Right ventricle myocardium superior (tissue), 1 donor: Measurements from ENCODE around the gene KRT34. TPM values are rescaled to one million over a fixed set of nuclear protein-coding genes. Genes with fewer than 3 reads are reported as not detected.
A peak's percentile ranks its signal among the peaks of the same experiment; 100 is the strongest.

Experiments
- ATAC-seq: fragments of 200-7000 bp; cut with Tn5 transposase; one replicate; pipeline ENCODE4 v1.9.1; 2020; ENCODE audit warnings: mild to moderate bottlenecking; ENCODE audit not compliant: poor library complexity
- DNase-seq: peaks from one replicate; pipeline ENCODE4 v3.0.0-alpha.2; 2020
- intact Hi-C: fragments of 100-400 bp; cut with DNase I; formaldehyde crosslinking; loops from one replicate; pipeline ENCODE4 v1.11.2; 2022
- total RNA-seq: library from RNA; stranded (reverse); fragmentation: NEBNext Ultra II Directional; extraction: Animal tissue kit (Norgen Biotek cat#: 25700); gene quantifications from one replicate; pipeline ENCODE4 v1.2.1, GENCODE V29; 2021
- donor health status: DM: no; HTN: yes; CAD: no; lungs with severe emphysema.

KRT34 gene
- total RNA-seq, 1 donor from 2014 or later, result not detected

DNA sequence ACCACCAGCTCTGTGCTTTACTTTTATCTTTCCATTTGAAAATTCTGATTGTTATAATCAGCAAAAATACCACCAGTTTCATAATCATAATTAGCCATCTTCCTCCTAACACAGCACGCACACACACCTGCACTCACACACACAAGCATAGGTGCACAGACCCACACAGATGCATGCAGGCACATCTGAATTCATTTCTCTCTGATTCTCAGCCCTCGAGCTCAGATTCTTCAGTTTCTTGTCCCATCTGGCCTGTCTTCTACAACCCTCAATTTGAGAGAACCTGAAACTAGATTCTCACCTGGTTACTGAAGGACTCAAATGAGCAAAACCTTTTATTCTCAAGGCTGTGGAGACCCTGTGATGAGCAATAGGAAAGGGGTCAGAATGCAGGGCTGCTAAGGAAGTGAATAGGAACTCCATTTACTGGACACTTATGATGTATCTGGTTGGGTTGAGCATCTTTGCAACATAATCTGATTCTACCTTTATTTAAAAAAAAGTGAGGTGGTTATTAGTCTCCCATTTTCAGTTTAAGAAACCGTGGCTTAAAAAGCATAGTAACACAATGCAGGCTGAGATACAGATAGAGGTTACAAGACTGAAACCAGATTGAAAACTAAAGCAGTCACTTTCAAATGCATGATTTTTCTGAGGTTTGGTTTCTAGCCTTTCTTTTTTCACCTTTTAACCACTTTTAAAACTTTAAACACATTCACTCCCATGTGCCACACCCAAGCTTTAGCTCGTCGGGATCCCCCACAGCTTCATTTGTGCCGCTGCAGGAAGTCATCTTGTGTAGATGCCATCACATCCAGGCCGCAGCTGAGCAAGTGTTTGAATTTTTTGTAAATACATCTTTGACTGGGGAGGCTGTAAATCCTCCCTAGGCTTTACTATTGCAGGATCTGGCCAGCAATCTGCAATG lies 40.9 kb downstream of the KRT34 start:
- ATAC-seq, result no peak
- intact Hi-C loops, result no loop called here
- no peak for DNase-seq

DNA sequence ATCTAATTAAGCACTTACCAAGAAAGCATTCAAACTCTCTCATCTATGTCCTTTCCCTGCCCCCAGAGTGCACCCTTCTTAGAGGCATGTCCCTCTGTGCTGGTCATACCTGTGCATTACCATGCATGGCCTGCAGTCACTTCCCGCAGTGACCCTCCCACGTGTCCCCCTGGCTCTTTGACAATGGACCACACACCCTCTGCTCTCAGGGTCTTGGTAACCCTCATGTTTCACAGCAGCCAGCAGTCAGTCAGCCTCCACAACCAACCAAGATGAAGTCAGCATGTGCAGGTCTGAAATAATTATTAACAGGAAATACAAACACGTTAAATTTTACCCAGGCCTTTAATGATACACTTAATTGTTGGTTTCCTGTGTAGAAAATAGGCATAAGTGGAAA lies 41.6 kb downstream of the KRT34 start:
- ATAC-seq, result no peak
- DNase-seq, result no peak
- intact Hi-C loops, result no loop called here

DNA sequence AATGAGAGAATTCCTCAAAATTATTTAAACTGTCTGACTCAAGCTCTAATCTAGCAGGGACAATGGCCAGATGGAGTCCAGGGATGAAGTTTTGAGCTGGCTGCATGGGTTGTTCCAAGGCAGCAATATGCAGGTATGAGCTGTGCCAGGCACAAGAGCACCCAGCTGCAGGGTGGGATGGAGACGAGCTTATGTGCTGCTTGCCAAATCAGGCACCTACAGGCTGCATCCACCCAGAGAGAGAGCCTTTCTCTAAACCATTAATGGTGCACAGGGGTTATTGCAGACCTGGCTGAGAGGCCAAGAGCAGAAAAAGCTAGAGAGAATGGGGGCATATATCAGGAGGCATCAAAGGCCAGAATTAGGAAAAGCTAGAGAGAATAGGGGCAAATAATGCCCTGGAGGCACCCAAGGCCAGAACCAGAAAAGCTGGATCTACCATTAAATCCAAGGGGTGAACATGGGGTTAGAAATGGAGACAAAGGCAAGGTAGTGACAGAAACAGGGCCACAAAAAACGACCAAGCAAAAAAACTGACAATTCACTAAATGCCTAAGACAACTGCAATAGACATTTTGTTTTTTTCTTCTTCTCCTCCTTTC lies 42.4 kb downstream of the KRT34 start:
- intact Hi-C loops, result no loop called here
- DNase-seq (no peak), ATAC-seq (no peak)

DNA sequence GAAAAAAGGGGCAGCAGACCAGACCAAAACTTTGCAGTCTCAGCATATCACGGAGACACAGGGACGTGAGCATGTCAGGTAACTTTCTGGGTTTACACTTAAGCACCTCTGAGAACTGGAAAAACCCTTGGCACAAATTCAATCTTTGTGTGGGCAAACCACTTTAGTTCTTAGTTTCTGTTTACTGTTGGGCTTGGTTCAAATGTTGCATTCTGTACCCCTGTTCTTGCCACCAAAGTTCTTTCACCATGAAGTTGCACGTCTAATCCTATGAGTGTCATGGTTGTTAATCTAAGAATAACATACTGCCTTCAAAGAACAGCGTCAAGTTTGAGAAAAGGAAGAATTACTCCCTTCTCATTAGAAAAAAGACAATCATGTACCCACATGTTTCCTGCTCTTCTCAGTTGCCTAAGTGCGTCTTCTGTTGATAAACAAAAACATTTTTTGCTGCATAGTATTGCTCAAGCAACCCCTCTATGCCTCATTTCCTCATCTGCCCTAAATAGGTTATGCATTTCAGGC lies 43.1 kb downstream of the KRT34 start:
- DNase-seq, result no peak
- intact Hi-C loops, result no loop called here
- no peak for ATAC-seq

DNA sequence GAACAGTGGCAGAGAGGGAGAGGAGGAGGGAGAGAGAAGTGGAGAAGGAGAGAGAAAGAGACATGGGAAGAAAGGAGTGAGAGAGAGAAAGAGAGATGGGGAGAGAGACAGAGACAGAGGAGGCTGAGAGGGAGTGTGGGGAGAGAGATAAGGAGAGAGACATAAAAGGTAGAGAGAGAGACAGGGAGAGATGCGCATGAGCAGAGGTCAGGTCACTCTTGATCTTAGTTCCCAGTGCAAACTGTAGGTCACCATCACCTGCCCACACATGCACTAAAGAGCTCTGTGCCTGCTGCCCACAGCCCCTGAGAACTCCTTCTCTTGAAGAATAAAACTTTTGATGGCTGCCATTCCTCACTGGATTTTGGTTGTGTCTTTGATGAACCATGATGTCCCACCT lies 46.4 kb downstream of the KRT34 start:
- intact Hi-C loops, result no loop called here
- ATAC-seq, result no peak

DNA sequence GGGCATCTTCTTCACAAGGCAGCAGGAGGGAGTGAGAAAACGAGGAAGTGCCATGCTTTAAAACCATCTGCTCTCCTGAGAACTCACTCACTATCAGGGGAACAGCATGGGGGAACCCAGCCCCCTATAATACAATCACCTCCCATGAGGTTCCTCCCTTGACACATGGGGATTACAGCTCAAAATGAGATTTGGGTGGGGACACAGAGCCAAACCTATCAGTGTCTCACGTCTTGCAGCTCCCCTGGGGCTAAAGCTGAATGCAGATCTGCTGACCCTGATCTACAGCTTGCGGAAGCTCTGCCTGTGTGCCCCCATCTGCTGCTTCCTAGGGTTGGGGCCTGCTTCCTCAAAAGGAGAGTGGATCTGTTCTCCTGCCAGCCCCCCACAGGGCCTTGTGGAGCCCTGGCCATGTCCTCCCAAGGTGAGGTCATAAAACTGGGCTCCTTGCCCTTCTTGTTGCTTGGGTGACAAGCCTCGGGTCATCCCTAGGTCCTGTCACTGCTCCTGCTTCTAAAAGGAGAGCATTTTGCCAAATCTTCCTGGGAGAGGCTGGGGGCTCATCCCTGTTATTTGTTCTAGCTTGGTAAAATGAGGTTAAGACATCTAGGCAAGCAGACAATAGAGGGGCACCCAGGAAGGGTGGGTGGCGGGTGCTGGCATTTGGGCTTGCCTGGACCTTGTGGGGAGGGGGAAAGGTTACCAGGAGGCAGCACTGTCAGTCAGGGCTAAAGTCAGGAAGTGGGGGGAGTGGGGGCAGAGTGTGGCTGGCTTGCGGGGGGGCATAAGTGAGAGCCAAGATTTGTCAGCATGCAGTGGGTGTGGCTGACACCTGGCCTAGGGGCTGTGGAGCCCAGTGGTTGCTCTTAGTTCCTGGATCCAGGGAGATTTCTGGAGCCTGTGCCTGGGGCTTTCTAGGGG lies 47.5 kb downstream of the KRT34 start:
- intact Hi-C loops, result no loop called here
- DNase-seq, result no peak
- no peak for ATAC-seq

More for the DNA sequence above, 46.4 kb downstream of the KRT34 start:
- no peak for DNase-seq

DNA sequence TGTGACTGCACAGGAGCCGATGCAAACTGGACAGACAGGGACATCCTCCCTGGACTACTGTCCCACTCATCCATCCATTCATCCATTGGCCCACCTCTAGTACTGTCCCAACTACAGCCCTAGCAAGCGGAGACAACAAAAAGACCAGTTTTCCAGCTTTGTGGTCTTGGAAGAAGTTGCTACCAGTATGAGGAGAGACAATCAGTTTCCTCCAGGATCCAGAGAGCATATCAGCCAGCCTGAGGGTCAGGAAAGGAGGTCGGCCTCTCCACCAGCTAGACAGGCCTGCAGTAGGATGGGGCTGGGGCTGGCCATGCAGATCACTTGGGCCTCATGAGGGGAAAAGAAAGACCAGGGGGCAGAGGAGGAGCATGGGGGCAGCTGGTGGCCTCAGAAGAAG lies 48.3 kb downstream of the KRT34 start:
- DNase-seq, result no peak
- ATAC-seq, result no peak
- intact Hi-C loops, result no loop called here

DNA sequence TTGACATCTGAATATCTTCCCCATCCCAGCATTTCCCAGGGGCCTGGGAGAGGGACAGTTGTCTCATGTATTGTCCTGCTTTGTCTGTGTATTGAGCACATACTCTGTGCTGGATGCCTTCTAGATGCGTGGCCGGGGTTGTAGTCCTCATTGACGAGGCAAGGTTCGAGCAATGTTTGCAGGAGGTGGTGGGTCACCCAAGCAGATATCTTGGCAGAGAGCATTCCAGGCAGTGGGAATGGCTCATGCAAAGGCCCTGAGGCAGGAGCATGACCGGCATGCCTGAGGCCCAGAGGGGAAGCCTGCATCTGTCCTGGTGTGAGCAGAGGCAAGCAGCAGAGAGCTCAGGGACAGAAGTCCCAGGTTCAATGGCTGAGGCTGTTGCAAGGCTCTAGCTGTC lies 49.0 kb downstream of the KRT34 start:
- intact Hi-C loops, result no loop called here
- DNase-seq (no peak), ATAC-seq (no peak)

DNA sequence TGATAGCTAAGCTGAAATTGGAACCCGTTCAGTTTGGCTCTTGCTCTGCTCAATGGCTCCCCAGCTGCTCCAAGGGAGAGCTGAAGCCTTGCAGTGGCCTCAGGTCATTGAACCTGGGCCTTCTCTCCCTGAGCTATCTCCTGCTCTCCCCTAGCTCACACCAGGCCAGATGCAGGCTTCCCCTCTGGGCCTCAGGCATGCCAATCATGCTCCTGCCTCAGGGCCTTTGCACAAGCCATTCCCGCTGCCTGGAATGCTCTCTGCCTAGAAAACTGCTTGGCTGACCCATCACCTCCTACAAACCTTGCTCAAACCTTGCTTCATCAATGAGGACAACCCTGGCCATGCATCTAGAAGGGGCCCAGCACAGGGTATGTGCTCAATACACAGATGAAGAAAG lies 49.9 kb downstream of the KRT34 start:
- ATAC-seq, result no peak
- no peak for DNase-seq
- intact Hi-C loops, result no loop called here

DNA sequence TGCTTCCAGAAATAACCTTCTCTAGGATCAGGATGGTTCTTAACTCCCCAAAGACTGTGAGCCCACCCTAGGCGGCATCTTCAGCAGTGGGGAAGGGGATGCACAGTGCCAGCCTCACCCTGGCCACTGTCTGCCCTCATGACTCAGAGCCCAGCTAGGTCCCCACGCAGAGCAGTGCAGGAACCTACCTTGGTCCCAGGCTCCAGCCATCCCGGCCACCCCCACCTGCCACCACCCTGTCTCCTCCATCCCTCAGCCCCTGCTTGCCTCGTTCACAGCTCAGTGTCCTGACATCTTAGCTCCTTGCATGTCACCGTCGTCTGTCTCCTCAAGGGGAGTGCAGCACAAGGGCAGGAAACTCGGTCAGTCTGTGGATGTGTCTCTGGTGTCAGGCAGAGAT lies 50.5 kb downstream of the KRT34 start:
- ATAC-seq, result no peak
- intact Hi-C loops, result no loop called here
- no peak for DNase-seq

DNA sequence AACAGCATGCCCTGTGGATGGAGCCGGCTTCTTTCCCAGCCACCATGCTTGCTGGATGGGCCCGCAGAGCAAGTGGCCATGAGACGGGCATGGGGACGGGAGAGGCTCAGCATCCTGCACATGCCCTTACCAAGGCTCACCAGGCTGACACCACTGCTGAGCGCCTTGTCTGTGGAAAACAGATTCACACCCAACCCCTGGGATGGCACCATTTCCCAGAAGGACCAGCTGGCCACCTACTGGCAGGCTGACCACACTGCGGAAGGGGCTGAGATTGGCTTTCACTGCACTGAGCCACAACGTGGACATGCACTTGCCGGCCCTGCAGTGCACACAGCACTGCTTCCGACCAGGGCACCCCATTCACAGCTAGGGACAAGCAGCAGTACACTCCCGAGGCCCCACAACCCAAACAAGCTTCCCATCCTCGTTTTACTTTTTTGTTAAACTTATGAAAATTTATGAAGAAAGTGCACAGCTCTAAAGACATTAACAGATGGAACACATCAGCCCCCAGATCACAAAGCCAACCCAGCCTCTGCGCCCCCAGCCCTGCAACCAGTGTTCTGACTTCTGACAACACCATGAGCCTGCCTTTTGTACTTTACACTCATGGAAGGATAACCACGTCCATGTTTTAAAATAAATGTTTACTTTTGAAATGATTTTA lies 52.7 kb downstream of the KRT34 start:
- intact Hi-C loops, result loop anchor here (10.0 kb wide), 1 partner anchor 425 kb away; no protein-coding TSS in a partner anchor
- DNase-seq, result peak; percentile 58
- peak; percentile 62 for ATAC-seq

DNA sequence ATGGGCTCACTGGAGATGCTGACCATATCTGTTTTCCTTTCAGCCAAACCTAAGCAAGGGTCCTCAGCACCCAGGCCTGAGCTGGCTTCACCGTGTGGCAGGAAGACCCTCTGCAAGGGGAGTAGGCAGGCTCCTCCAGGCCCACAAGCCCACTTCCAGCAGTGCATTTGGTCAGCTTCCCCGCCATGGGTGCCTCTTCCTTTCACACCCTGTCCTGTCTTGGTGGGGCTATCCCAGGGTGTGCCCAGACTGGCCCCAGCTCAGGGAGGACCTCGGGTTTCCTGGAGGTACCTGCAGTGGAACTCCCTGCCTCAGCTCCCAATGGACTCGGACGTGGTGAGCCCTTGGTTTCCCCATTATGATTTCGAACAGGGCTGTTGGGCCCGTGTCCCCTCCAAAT lies 53.9 kb downstream of the KRT34 start:
- ATAC-seq, result no peak
- intact Hi-C loops, result loop anchor here (10.0 kb wide), 1 partner anchor 423 kb away; no protein-coding TSS in a partner anchor

More for the DNA sequence above, 53.9 kb downstream of the KRT34 start:
- no peak for DNase-seq

Other genes starting within 250 kb of the KRT34 start
- not detected for gene KRTAP4-6, start 241.8 kb downstream of the KRT34 start, total RNA-seq
- not detected for gene KRTAP4-5, start 232.5 kb downstream of the KRT34 start, total RNA-seq
- gene KRTAP4-4, start 221.6 kb downstream of the KRT34 start, total RNA-seq, result not detected
- gene KRTAP4-3, start 214.1 kb downstream of the KRT34 start, total RNA-seq, result not detected
- not detected for gene KRTAP4-2, start 204.1 kb downstream of the KRT34 start, total RNA-seq
- gene KRTAP4-1, start 197.4 kb downstream of the KRT34 start, total RNA-seq, result not detected
- gene KRTAP9-1, start 192.4 kb downstream of the KRT34 start, total RNA-seq, result not detected
- gene KRTAP9-2, start 155.7 kb downstream of the KRT34 start, total RNA-seq, result not detected
- not detected for gene KRTAP9-3, start 149.9 kb downstream of the KRT34 start, total RNA-seq
- gene KRTAP9-8, start 144.3 kb downstream of the KRT34 start, total RNA-seq, result not detected
- gene KRTAP9-4, start 132.6 kb downstream of the KRT34 start, total RNA-seq, result not detected
- gene KRTAP9-9, start 126.9 kb downstream of the KRT34 start, total RNA-seq, result not detected
- gene KRTAP9-6, start 116.9 kb downstream of the KRT34 start, total RNA-seq, result not detected
- not detected for gene KRTAP9-7, start 106.6 kb downstream of the KRT34 start, total RNA-seq
- gene KRTAP29-1, start 79.5 kb downstream of the KRT34 start, total RNA-seq, result not detected
- gene KRTAP16-1, start 73.0 kb downstream of the KRT34 start, total RNA-seq, result not detected
- gene KRTAP17-1, start 66.6 kb downstream of the KRT34 start, total RNA-seq, result not detected
- gene KRT33A, start 31.5 kb downstream of the KRT34 start, total RNA-seq, result not detected
- gene KRT33B, start 12.5 kb downstream of the KRT34 start, total RNA-seq, result not detected
- not detected for gene KRT31, start 15.3 kb upstream of the KRT34 start, total RNA-seq
- gene KRT37, start 42.3 kb upstream of the KRT34 start, total RNA-seq, result not detected
- not detected for gene KRT38, start 58.7 kb upstream of the KRT34 start, total RNA-seq
- not detected for gene KRT32, start 85.1 kb upstream of the KRT34 start, total RNA-seq
- gene KRT35, start 98.8 kb upstream of the KRT34 start, total RNA-seq, result not detected
- gene KRT36, start 107.6 kb upstream of the KRT34 start, total RNA-seq, result not detected
- not detected for gene KRT13, start 123.3 kb upstream of the KRT34 start, total RNA-seq
- not detected for gene KRT15, start 136.6 kb upstream of the KRT34 start, total RNA-seq
- gene KRT19, start 146.0 kb upstream of the KRT34 start, total RNA-seq, result 0.46 TPM
- not detected for gene KRT9, start 189.8 kb upstream of the KRT34 start, total RNA-seq
- gene KRT14, start 204.6 kb upstream of the KRT34 start, total RNA-seq, result not detected
- not detected for gene KRT16, start 230.5 kb upstream of the KRT34 start, total RNA-seq
- gene KRT17, start 242.3 kb upstream of the KRT34 start, total RNA-seq, result not detected